Nephron (organoid): ENCODE data around the gene HOXD9.

Experiments used
- H3K27ac Mint-ChIP-seq, 3 experiments: 2 replicates each; pipeline ENCODE4 v1.8.0; 2020; ENCODE audit warnings: mixed read lengths in 3 of 3, mild to moderate bottlenecking in 2 of 3, moderate library complexity in 1 of 3
- H3K27me3 Mint-ChIP-seq: 2 replicates; pipeline ENCODE4 v1.8.0; 2021; ENCODE audit warnings: low read depth, mild to moderate bottlenecking, moderate library complexity, mixed read lengths
- H3K36me3 Mint-ChIP-seq: 2 replicates; pipeline ENCODE4 v1.8.0; 2020; ENCODE audit warnings: low read depth, mixed read lengths
- H3K4me1 Mint-ChIP-seq: 2 replicates; pipeline ENCODE4 v1.8.0; 2020; ENCODE audit warnings: mixed read lengths
- H3K4me3 Mint-ChIP-seq, 3 experiments: 2 replicates each; pipeline ENCODE4 v1.8.0; 2020; ENCODE audit warnings: mild to moderate bottlenecking in 3 of 3, mixed read lengths in 3 of 3, moderate library complexity in 2 of 3
- H3K9me3 Mint-ChIP-seq: 2 replicates; pipeline ENCODE4 v1.8.0; 2020; ENCODE audit warnings: mixed read lengths
- TF ChIP-seq, protein P1 (sequence below), 3 experiments: fragments of 200-600 bp; sonication (generic); IDR thresholded peaks; one replicate each; pipeline ENCODE4 v1.5.0; 2021; ENCODE audit warnings: antibody characterized with exemption in 3 of 3; ENCODE audit not compliant: unreplicated experiment in 3 of 3

Gene HOXD9

DNA sequence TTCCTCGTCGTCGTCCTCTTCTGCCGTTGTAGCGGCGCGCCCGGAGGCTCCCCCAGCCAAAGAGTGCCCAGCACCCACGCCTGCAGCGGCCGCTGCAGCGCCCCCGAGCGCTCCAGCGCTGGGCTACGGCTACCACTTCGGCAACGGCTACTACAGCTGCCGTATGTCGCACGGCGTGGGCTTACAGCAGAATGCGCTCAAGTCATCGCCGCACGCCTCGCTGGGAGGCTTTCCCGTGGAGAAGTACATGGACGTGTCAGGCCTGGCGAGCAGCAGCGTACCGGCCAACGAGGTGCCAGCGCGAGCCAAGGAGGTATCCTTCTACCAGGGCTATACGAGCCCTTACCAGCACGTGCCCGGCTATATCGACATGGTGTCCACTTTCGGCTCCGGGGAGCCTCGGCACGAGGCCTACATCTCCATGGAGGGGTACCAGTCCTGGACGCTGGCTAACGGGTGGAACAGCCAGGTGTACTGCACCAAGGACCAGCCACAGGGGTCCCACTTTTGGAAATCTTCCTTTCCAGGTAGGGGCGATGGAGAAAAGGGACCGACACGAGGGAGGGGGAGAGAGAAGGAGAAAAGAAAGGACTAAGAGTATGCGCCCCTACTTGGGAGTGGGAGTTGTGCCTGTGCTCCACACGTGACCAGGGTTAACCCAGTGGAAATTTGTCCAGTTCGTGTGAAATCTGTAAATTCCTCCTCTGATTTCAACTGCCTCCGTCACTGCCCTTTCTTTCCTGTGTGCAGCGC, 29.2 kb upstream of the HOXD9 start:
- no peak overlapping the region for H3K27ac Mint-ChIP-seq
- peak overlapping the region; percentile 22 to 78 (median 52) for H3K4me3 Mint-ChIP-seq
- H3K36me3 Mint-ChIP-seq = no peaks in the 10 kb centered on the region
- TF ChIP-seq, protein P1, sequence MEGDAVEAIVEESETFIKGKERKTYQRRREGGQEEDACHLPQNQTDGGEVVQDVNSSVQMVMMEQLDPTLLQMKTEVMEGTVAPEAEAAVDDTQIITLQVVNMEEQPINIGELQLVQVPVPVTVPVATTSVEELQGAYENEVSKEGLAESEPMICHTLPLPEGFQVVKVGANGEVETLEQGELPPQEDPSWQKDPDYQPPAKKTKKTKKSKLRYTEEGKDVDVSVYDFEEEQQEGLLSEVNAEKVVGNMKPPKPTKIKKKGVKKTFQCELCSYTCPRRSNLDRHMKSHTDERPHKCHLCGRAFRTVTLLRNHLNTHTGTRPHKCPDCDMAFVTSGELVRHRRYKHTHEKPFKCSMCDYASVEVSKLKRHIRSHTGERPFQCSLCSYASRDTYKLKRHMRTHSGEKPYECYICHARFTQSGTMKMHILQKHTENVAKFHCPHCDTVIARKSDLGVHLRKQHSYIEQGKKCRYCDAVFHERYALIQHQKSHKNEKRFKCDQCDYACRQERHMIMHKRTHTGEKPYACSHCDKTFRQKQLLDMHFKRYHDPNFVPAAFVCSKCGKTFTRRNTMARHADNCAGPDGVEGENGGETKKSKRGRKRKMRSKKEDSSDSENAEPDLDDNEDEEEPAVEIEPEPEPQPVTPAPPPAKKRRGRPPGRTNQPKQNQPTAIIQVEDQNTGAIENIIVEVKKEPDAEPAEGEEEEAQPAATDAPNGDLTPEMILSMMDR (IDR thresholded peaks at IDR 0.05; ENCODE audit: unreplicated experiment in 3 of 3) = no peak
- peaks cover 96% of the 10 kb centered on the region for H3K27me3 Mint-ChIP-seq
- H3K4me1 Mint-ChIP-seq = peaks cover 28% of the 10 kb centered on the region
- H3K9me3 Mint-ChIP-seq = no peaks in the 10 kb centered on the region

DNA sequence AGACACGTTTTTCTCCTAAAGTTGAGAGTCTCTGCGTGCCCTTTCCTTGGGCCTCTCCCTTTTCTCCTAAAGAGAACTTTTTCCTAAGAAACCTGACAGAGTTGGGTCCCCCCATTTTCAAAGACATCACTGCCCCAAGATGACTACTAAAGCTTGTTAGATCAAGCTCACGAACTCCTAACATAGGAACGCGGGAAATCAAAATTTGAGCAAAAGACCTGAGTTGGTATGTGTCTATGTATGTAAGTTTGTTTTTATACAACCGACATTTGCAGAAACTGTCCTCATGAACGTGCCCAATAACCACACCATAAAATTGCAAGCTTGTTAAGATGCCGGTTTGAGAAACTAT, 28.6 kb upstream of the HOXD9 start:
- H3K27ac Mint-ChIP-seq = no peak overlapping the region
- TF ChIP-seq, protein P1 (IDR thresholded peaks at IDR 0.05; ENCODE audit: unreplicated experiment in 3 of 3) = no peak

DNA sequence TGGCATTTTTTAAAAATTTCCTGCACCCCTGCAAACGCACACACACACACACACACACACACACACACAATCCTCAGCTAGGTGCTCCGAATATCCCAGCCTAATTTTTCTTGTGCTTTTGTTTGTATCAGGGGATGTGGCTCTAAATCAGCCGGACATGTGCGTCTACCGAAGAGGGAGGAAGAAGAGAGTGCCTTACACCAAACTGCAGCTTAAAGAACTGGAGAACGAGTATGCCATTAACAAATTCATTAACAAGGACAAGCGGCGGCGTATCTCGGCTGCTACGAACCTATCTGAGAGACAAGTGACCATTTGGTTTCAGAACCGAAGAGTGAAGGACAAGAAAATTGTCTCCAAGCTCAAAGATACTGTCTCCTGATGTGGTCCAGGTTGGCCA, 28.2 kb upstream of the HOXD9 start:
- peaks cover 31% of the 10 kb centered on the region for H3K4me1 Mint-ChIP-seq
- peaks cover 96% of the 10 kb centered on the region for H3K27me3 Mint-ChIP-seq
- no peak overlapping the region for H3K4me3 Mint-ChIP-seq
- H3K36me3 Mint-ChIP-seq = no peaks in the 10 kb centered on the region
- no peaks in the 10 kb centered on the region for H3K9me3 Mint-ChIP-seq
- H3K27ac Mint-ChIP-seq = no peak overlapping the region
- TF ChIP-seq, protein P1 (IDR thresholded peaks at IDR 0.05; ENCODE audit: unreplicated experiment in 3 of 3) = no peak

More for the DNA sequence above, 28.6 kb upstream of the HOXD9 start:
- Mint-ChIP-seq H3K4me1 (peaks cover 29% of the 10 kb centered on the region), H3K4me3 (peak overlapping the region; percentile 22 to 78 (median 48)), H3K27me3 (peaks cover 96% of the 10 kb centered on the region), H3K9me3 (no peaks in the 10 kb centered on the region), H3K36me3 (no peaks in the 10 kb centered on the region)

DNA sequence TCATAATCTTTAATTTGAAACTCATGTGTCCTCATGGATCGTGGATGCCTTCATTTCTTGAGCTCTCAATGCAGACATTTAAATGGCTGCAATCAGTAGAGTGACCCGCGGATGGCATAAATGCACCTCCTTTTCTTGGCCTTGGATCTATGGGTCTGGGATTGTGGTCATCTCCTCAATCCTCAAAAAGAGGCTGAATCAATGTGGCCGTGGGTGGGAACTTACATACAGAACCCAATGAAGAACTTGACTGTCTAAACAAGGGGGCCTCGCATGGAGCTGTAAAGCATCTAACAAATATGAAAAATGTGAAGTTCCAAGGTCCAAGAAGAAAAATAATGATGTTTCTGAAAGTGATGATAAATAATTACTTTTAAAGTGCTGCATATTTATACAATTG, 27.1 kb upstream of the HOXD9 start:
- peaks cover 31% of the 10 kb centered on the region for H3K4me1 Mint-ChIP-seq
- no peak overlapping the region for H3K27ac Mint-ChIP-seq
- H3K27me3 Mint-ChIP-seq = peaks cover 96% of the 10 kb centered on the region
- TF ChIP-seq, protein P1 (IDR thresholded peaks at IDR 0.05; ENCODE audit: unreplicated experiment in 3 of 3) = no peak
- H3K36me3 Mint-ChIP-seq = no peaks in the 10 kb centered on the region
- no peak overlapping the region for H3K4me3 Mint-ChIP-seq
- H3K9me3 Mint-ChIP-seq = no peaks in the 10 kb centered on the region

DNA sequence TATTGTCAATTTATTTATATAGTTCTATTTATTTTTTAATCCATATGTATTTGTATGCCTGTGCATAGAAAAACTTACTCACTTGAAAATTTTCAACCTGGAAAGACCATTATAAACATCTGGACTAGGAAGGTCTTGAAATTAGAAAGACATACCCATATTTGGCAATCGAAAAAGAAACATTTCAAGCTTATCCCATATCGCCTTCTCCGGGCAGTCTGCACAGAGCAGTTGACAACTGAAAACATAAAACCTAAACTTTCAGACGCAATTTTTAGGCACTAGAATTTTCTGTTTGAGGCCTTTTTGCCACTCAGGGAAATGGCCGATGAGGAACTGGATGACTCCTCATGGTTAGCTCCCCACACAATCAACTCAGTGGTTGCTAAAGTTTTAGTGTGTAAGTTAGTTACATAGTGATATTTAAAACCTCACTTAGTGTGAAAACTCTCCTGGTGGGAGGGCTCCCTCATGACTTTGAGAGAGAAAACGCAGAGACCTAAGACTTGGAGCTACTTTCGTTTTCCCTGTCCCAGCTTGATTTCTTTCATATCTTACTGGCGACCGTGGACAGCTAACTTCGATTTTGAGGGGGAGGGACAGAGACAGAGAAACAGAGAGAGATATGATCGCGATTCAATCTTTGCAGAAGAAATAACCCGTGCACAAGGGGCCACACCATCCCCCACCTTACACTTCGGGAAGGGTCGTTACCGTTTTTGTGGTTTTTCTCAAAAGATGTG, 26.1 kb upstream of the HOXD9 start:
- H3K4me1 Mint-ChIP-seq = peaks cover 31% of the 10 kb centered on the region
- TF ChIP-seq, protein P1 (IDR thresholded peaks at IDR 0.05; ENCODE audit: unreplicated experiment in 3 of 3) = no peak
- H3K9me3 Mint-ChIP-seq = no peaks in the 10 kb centered on the region
- H3K27me3 Mint-ChIP-seq = peaks cover 96% of the 10 kb centered on the region
- peak overlapping the region; percentile 23 to 77 (median 37) for H3K4me3 Mint-ChIP-seq
- no peak overlapping the region for H3K27ac Mint-ChIP-seq
- H3K36me3 Mint-ChIP-seq = no peaks in the 10 kb centered on the region
